ENCODE data around the gene LCN12. TPM values are rescaled to one million over a fixed set of nuclear protein-coding genes. Genes with fewer than 3 reads are reported as not detected.

Gene LCN12
- total RNA-seq, 1 donor from 2014 or later: 1.9 TPM

GRCh38 chr9:136963751-136964150 is 11.7 kb downstream of the LCN12 start:
- Histone ChIP-seq H3K4me1 (peaks cover 8% of the 10 kb centered on the region), H3K27me3 (ENCODE audit: low read depth) (no peaks in the 10 kb centered on the region), H3K36me3 (no peaks in the 10 kb centered on the region), H3K27ac (no peak overlapping the region), H3K9me3 (no peaks in the 10 kb centered on the region), H3K4me3 (no peak overlapping the region)
- DNase-seq: no peak
- no peak for TF ChIP-seq CTCF (IDR thresholded peaks at IDR 0.05)
- no peak for ATAC-seq
- intact Hi-C loops (cut with DNase I): no loop called here

GRCh38 chr9:136964171-136964689 is 12.2 kb downstream of the LCN12 start:
- H3K9me3 ChIP-seq: no peaks in the 10 kb centered on the region
- no peak for DNase-seq
- H3K27me3 ChIP-seq (ENCODE audit: low read depth): no peaks in the 10 kb centered on the region
- no peak for ATAC-seq
- peaks cover 8% of the 10 kb centered on the region for H3K4me1 ChIP-seq
- no peaks in the 10 kb centered on the region for H3K36me3 ChIP-seq
- no peak for TF ChIP-seq CTCF (IDR thresholded peaks at IDR 0.05)
- intact Hi-C loops (cut with DNase I): no loop called here
- H3K4me3 ChIP-seq: no peak overlapping the region
- H3K27ac ChIP-seq: no peak overlapping the region

GRCh38 chr9:136964833-136965422 is 12.9 kb downstream of the LCN12 start:
- H3K4me1 ChIP-seq: peaks cover 8% of the 10 kb centered on the region
- ATAC-seq (no peak), DNase-seq (no peak)
- no peaks in the 10 kb centered on the region for H3K36me3 ChIP-seq
- H3K4me3 ChIP-seq: no peak overlapping the region
- intact Hi-C loops (cut with DNase I): no loop called here
- no peaks in the 10 kb centered on the region for H3K9me3 ChIP-seq
- H3K27ac ChIP-seq: no peak overlapping the region
- TF ChIP-seq CTCF (IDR thresholded peaks at IDR 0.05): no peak
- H3K27me3 ChIP-seq (ENCODE audit: low read depth): no peaks in the 10 kb centered on the region

- H3K4me3 ChIP-seq: no peak overlapping the region
Measured at GRCh38 chr9:136965771-136966484, 13.9 kb downstream of the LCN12 start.

More at GRCh38 chr9:136965771-136966484, 13.9 kb downstream of the LCN12 start:
- ATAC-seq (peak in 1 of 2 donors; percentile 5), DNase-seq (no peak)
- no peaks in the 10 kb centered on the region for H3K36me3 ChIP-seq
- H3K27me3 ChIP-seq (ENCODE audit: low read depth): no peaks in the 10 kb centered on the region
- intact Hi-C loops (cut with DNase I): no loop called here
- H3K27ac ChIP-seq: no peak overlapping the region
- TF ChIP-seq CTCF (IDR thresholded peaks at IDR 0.05): no peak
- H3K4me1 ChIP-seq: peaks cover 8% of the 10 kb centered on the region
- H3K9me3 ChIP-seq: no peaks in the 10 kb centered on the region
